ENCODE measurements around the gene DDB1. TPM values are rescaled to one million over a fixed set of nuclear protein-coding genes. Genes with fewer than 3 reads are reported as not detected.

The DDB1 gene
- total RNA-seq, 1 donor from 2014 or later, result 175 TPM

GRCh38 chr11:61356706-61357105 lies 23.8 kb upstream of the DDB1 start:
- no peak for TF ChIP-seq CTCF (conservative IDR thresholded peaks at IDR 0.05; ENCODE audit: low read depth, low read length)
- DNase-seq (ENCODE audit: low read depth), result no peak
- H3K4me3 ChIP-seq (ENCODE audit: low read depth, low read length), result no peak overlapping the region

- no peak for TF ChIP-seq CTCF (conservative IDR thresholded peaks at IDR 0.05; ENCODE audit: low read depth, low read length)
- no peak for DNase-seq (ENCODE audit: low read depth)
- H3K4me3 ChIP-seq (ENCODE audit: low read depth, low read length), result no peak overlapping the region
Observed at GRCh38 chr11:61354208-61354607, 21.3 kb upstream of the DDB1 start.

DNA sequence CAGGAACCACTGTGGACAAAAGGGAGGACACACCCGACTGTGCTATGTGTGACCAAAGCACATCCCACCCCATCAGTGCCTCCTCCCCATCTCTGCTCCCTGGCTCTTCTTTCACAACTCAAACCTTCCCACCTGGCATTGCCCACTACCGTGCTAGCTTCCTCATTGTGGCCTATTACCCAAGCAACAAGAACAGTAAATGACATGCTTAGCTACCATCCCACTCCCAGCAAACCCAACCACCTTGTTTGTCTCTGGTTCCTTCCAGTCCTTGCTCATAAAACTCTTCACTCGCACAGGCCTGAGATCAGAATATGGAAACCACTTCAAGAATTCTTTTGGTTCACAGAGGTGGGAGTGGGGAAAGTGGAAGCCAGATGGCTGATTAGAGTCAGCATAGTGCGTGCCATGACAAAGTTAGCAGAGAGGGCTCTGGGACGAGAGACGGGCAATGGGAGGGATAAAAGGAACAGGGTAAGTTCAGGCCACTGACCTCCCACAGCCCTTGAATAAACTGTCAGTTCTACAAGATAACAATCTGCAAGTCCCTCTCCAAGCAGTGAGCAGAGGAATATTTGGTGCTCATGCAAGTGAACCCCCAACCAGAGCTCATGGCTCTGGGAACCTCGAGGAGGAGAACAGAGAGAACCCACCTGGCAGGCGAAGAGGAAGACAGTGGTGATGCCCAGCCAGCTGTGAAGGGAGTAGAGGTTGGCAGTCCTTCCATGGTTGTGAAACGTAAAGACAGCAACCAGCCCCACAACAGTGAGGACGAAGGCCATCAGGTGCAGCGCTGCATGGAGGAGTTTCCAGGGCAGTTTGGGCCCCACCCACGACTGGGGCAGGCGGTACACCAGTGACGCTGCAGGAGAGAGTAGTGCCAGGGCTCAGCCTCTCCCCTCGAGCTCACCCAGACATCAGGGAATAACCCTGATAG lies 20.5 kb upstream of the DDB1 start:
- no peak for TF ChIP-seq CTCF (conservative IDR thresholded peaks at IDR 0.05; ENCODE audit: low read depth, low read length)
- H3K4me3 ChIP-seq (ENCODE audit: low read depth, low read length), result no peak overlapping the region
- no peak for DNase-seq (ENCODE audit: low read depth)

- TF ChIP-seq CTCF (conservative IDR thresholded peaks at IDR 0.05; ENCODE audit: low read depth, low read length), result no peak
- no peak for DNase-seq (ENCODE audit: low read depth)
Observed at GRCh38 chr11:61352038-61352437, 19.1 kb upstream of the DDB1 start.

GRCh38 chr11:61350803-61351202 lies 17.9 kb upstream of the DDB1 start:
- TF ChIP-seq CTCF (conservative IDR thresholded peaks at IDR 0.05; ENCODE audit: low read depth, low read length), result no peak
- DNase-seq (ENCODE audit: low read depth), result no peak
- H3K4me3 ChIP-seq (ENCODE audit: low read depth, low read length), result no peak overlapping the region

More at GRCh38 chr11:61352038-61352437, 19.1 kb upstream of the DDB1 start:
- no peak overlapping the region for H3K4me3 ChIP-seq (ENCODE audit: low read depth, low read length)

DNA sequence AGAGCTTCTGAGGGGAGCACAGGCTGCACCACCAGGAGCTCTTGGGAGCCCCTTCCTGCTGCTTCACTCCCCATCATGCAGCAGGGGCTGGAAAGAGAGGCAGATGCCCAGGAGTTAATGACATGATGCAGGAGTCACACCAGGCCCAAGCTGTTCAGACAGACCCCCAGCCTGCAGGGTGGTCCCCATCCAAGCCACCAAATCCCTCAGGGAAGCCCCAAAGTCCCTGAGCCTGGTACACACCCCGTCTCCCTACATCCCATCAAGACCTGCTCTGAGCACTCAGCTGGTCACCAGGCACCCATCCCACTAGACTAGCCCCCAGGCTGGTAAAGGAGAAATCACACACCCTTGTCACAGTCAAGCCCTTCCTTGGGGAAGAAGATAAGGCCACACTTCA lies 17.4 kb upstream of the DDB1 start:
- no peak overlapping the region for H3K4me3 ChIP-seq (ENCODE audit: low read depth, low read length)
- TF ChIP-seq CTCF (conservative IDR thresholded peaks at IDR 0.05; ENCODE audit: low read depth, low read length), result no peak
- DNase-seq (ENCODE audit: low read depth), result no peak

GRCh38 chr11:61349916-61350315 lies 17.0 kb upstream of the DDB1 start:
- no peak for DNase-seq (ENCODE audit: low read depth)
- no peak for TF ChIP-seq CTCF (conservative IDR thresholded peaks at IDR 0.05; ENCODE audit: low read depth, low read length)
- H3K4me3 ChIP-seq (ENCODE audit: low read depth, low read length), result no peak overlapping the region

Measured in epithelial cell of proximal tubule (primary cell).